ENCODE results near the gene ATP6V1C2. TPM values are rescaled to one million over a fixed set of nuclear protein-coding genes. Genes with fewer than 3 reads are reported as not detected.

ATP6V1C2 gene
- total RNA-seq, 1 donor from 2014 or later, result 3.3 TPM

DNA sequence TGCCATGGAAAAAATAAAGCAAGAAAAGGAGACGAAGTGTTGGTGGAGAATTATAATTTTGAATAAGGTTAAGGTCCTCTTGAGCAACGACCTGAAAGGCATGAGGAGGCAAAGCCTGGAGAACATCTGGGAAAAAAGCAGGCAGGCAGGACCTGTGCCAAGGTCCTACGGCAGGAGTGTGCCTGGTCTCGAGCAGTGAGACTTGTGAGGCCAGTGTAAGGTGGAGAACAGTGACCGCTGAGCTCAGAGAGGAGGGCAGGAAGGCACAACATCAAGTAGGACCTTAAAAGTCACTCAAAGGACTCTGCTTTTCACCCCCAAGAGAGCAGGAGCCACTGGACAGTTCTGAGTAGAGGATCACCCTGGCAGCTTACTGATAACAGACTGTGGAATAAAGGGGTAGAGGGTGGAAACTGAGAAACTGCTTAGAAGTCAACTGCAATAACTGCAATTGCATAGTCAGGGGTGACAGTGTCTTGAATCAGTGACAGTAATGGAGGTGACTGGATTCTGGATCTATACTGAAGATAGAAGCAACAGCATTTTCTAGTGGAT lies 35.2 kb upstream of the ATP6V1C2 start:
- intact Hi-C loops (cut with micrococcal nuclease), result no loop called here
- Mint-ChIP-seq H3K9me3 (no peaks in the 10 kb centered on the region), H3K27me3 (no peaks in the 10 kb centered on the region), H3K27ac (no peak overlapping the region), H3K4me1 (peaks cover 10% of the 10 kb centered on the region), H3K4me3 (no peak overlapping the region), H3K36me3 (ENCODE audit: low read depth) (peaks cover 21% of the 10 kb centered on the region)
- CTCF ChIA-PET, result no interaction called here
- TF ChIP-seq, protein P1, sequence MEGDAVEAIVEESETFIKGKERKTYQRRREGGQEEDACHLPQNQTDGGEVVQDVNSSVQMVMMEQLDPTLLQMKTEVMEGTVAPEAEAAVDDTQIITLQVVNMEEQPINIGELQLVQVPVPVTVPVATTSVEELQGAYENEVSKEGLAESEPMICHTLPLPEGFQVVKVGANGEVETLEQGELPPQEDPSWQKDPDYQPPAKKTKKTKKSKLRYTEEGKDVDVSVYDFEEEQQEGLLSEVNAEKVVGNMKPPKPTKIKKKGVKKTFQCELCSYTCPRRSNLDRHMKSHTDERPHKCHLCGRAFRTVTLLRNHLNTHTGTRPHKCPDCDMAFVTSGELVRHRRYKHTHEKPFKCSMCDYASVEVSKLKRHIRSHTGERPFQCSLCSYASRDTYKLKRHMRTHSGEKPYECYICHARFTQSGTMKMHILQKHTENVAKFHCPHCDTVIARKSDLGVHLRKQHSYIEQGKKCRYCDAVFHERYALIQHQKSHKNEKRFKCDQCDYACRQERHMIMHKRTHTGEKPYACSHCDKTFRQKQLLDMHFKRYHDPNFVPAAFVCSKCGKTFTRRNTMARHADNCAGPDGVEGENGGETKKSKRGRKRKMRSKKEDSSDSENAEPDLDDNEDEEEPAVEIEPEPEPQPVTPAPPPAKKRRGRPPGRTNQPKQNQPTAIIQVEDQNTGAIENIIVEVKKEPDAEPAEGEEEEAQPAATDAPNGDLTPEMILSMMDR (IDR thresholded peaks at IDR 0.05), result no peak
- POLR2A ChIA-PET, result no interaction called here
- DNase-seq, result no peak
- ATAC-seq (ENCODE audit: low read depth), result no peak

DNA sequence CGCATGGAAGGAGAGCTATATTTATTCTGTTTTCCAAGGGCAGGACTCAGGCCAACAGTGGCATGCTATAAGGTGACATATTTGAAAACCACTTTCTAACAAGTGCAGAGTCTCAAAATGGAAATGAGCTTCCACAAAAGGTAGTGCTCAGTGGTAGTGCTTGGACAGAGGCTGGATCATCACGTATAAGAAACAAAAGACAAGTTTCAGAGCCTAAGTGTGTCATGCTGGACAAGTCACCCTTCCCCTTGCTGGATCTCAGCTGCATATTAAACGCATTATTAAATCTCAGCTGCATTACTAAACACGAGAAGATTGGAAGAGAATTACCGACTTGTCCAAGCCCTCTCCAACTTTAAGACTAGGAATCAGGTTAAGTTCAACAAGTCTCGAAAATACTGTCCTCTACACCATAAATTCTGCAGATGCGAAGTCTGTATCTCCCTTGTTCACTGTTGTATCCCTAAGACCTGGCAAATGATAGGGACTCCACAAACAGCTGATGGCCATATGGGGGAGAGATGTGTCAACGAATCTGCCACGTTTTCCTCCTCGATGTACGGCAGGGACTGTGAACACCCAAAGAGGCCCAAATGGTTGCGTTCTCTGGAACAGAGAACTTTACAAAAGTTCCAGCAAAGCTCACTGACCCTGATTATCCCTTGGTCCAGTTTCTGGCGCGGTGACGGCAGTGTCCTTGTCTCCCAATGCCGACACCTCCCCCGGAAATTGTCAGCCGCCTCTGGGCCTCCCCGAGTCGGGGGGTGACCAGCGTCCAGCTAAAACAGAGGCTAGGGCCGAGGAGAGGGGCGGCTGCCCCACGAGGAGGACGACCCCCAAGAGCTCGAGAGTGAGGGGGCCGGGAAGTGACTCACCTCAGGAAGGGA lies 32.3 kb upstream of the ATP6V1C2 start:
- intact Hi-C loops (cut with micrococcal nuclease), result no loop called here
- ATAC-seq (ENCODE audit: low read depth), result peak; percentile 26
- H3K4me1 Mint-ChIP-seq, result peaks cover 10% of the 10 kb centered on the region
- CTCF ChIA-PET, result interaction anchor here (0.7 kb wide), 1 partner anchor 647 kb away, joined by 3 read pairs; no protein-coding TSS in a partner anchor
- no peaks in the 10 kb centered on the region for H3K9me3 Mint-ChIP-seq
- TF ChIP-seq, protein P1 (IDR thresholded peaks at IDR 0.05), result no peak
- peaks cover 5% of the 10 kb centered on the region for H3K36me3 Mint-ChIP-seq (ENCODE audit: low read depth)
- no peak overlapping the region for H3K4me3 Mint-ChIP-seq
- no peaks in the 10 kb centered on the region for H3K27me3 Mint-ChIP-seq
- POLR2A ChIA-PET, result interaction anchor here (0.5 to 3.3 kb wide), 11 partner anchors 14 to 1133 kb away, joined by 3 to 26 read pairs (median 5); partner anchors contain the start of genes ATP6V1C2, ODC1, PDIA6 and TAF1B
- DNase-seq, result no peak
- H3K27ac Mint-ChIP-seq, result no peak overlapping the region

DNA sequence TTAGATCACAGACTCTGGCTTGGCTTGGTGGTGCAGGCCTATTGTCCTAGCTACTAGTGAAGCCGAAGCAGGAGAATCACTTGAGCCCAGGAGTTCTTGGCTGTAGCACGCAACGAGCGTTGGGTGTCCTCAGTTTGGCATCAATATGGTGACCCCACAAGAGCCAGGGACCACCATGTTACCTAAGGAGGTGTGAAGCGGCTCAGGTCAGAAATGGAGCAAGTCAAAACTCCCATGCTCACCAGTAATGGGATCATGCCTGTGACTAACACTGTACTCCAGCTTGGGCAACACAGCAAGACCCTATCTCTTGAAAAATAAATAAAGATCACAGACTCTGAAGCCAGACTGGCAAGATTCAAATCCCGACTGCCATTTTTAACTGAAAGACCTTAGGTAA lies 29.9 kb upstream of the ATP6V1C2 start:
- Mint-ChIP-seq H3K36me3 (ENCODE audit: low read depth) (peaks cover 5% of the 10 kb centered on the region), H3K27ac (peak overlapping the region; percentile 36), H3K4me3 (no peak overlapping the region), H3K9me3 (no peaks in the 10 kb centered on the region), H3K4me1 (peaks cover 10% of the 10 kb centered on the region), H3K27me3 (no peaks in the 10 kb centered on the region)
- no peak for DNase-seq
- ChIA-PET CTCF (no interaction called here), POLR2A (no interaction called here)
- ATAC-seq (ENCODE audit: low read depth), result no peak
- intact Hi-C loops (cut with micrococcal nuclease), result no loop called here
- TF ChIP-seq, protein P1 (IDR thresholded peaks at IDR 0.05), result no peak

DNA sequence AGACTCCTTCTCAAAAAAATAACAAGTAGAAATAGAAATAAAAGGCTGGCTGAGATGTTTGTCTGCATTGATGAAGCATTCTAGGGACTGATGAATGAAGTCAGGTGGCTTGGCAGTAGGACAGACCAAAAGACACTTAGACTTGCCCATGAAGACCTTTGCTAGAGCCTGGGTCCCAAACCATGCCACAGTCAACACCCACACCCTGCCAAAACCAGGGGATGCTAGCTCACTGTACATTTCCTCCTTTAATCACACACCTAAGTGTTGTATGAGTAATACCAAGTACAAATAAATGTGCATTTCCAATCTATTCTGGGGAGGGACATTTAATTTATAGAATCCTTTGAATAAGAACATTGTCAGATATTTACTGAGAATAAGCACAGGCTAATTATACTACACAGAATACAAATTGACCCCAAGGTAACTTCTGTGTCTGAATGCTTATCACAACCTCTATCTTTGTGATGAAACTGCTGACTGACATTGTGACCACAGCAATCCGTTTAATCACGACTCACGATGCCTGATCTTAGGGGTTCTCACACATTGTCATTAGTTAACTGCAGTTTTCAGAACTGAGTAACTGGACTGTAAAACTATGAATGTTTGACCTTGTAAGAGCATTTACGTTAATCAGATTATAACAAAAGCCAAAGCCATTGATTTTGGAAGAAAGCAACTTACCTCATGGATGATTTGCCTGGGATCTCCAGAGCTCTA lies 21.2 kb upstream of the ATP6V1C2 start:
- ChIA-PET POLR2A (interaction anchor here (0.7 kb wide), 1 partner anchor 47 kb away, joined by 5 read pairs; no protein-coding TSS in a partner anchor), CTCF (no interaction called here)
- no peak for DNase-seq
- Mint-ChIP-seq H3K27ac (no peak overlapping the region), H3K36me3 (ENCODE audit: low read depth) (no peaks in the 10 kb centered on the region), H3K4me3 (no peak overlapping the region), H3K27me3 (peaks cover 4% of the 10 kb centered on the region), H3K4me1 (no peaks in the 10 kb centered on the region), H3K9me3 (no peaks in the 10 kb centered on the region)
- no peak for ATAC-seq (ENCODE audit: low read depth)
- intact Hi-C loops (cut with micrococcal nuclease), result no loop called here
- TF ChIP-seq, protein P1 (IDR thresholded peaks at IDR 0.05), result no peak

Measured in activated B cell treated with CpG ODN at 0.5 μM for 24 hours (primary cell).